CD14-positive monocyte (primary cell): ENCODE data around the gene TMEM171. TPM values are rescaled to one million over a fixed set of nuclear protein-coding genes. Genes with fewer than 3 reads are reported as not detected.
A peak's percentile ranks its signal among the peaks of the same experiment; 100 is the strongest.

Experiments used
- DNase-seq, 3 donors: peaks; one replicate each; pipeline ENCODE4 v3.0.0-alpha.2; 2011 to 2022
- H2AFZ ChIP-seq: 2 replicates; pipeline ENCODE4 v1.6.0; 2012; ENCODE audit warnings: mild to moderate bottlenecking, low read depth, low read length, inconsistent platforms; ENCODE audit not compliant: insufficient read depth, poor library complexity, severe bottlenecking
- H3K27ac ChIP-seq, 2 donors: 1 replicate in 1 of 2; 2 replicates in 1 of 2; pipeline ENCODE4 v1.5.1; 2012 to 2013; ENCODE audit warnings: low read length in 2 of 2, control low read depth in 1 of 2, inconsistent platforms in 1 of 2, low read depth in 1 of 2, mild to moderate bottlenecking in 1 of 2
- H3K27me3 ChIP-seq, 2 donors: one replicate each; pipeline versions ENCODE4 v1.6.0 to v1.6.1; 2011 to 2013; ENCODE audit warnings: low read length in 2 of 2; ENCODE audit not compliant: control insufficient read depth in 2 of 2, insufficient read depth in 2 of 2
- H3K36me3 ChIP-seq, 2 donors: replicated peaks in 1 of 2; 1 replicate in 1 of 2; 2 replicates in 1 of 2; pipeline versions ENCODE4 v1.5.1 to v1.6.1; 2012 to 2013; ENCODE audit warnings: low read length in 2 of 2, control low read depth in 1 of 2, inconsistent platforms in 1 of 2, mild to moderate bottlenecking in 1 of 2; ENCODE audit not compliant: insufficient read depth in 2 of 2, control insufficient read depth in 1 of 2
- H3K4me1 ChIP-seq, 2 donors: 1 replicate in 1 of 2; 2 replicates in 1 of 2; pipeline versions ENCODE4 v1.5.1 to v1.6.1; 2012 to 2013; ENCODE audit warnings: low read length in 2 of 2, control low read depth in 1 of 2, inconsistent platforms in 1 of 2, mild to moderate bottlenecking in 1 of 2, moderate library complexity in 1 of 2; ENCODE audit not compliant: insufficient read depth in 2 of 2, control insufficient read depth in 1 of 2
- H3K4me2 ChIP-seq: replicated peaks from 2 replicates; pipeline ENCODE3; 2012; ENCODE audit warnings: low read length, moderate library complexity, mild to moderate bottlenecking; ENCODE audit not compliant: poor library complexity, severe bottlenecking; ENCODE audit errors: extremely low read depth
- H3K4me3 ChIP-seq, 3 experiments: fragments of 200-600 bp in 1 of 3; sonication (generic) in 1 of 3; replicated peaks in 1 of 3; 1 replicate in 2 of 3; 2 replicates in 1 of 3; pipeline ENCODE4 v1.5.1; 2011 to 2013; ENCODE audit warnings: low read length in 3 of 3, mild to moderate bottlenecking in 3 of 3, control low read depth in 2 of 3, low read depth in 2 of 3, inconsistent platforms in 1 of 3, moderate library complexity in 1 of 3
- H3K79me2 ChIP-seq: 2 replicates; pipeline ENCODE4 v1.6.0; 2012; ENCODE audit warnings: mild to moderate bottlenecking, control low read depth, inconsistent platforms, low read length, moderate library complexity; ENCODE audit not compliant: insufficient read depth
- H3K9ac ChIP-seq: 2 replicates; pipeline ENCODE4 v1.6.0; 2017; ENCODE audit warnings: low read length, mild to moderate bottlenecking; ENCODE audit not compliant: insufficient read depth, poor library complexity, severe bottlenecking
- H3K9me3 ChIP-seq, 2 donors: replicated peaks in 1 of 2; 1 replicate in 1 of 2; 2 replicates in 1 of 2; pipeline versions ENCODE4 v1.5.1 to v1.6.1; 2012 to 2013; ENCODE audit warnings: low read length in 2 of 2, control low read depth in 1 of 2; ENCODE audit not compliant: control insufficient read depth in 1 of 2, insufficient read depth in 1 of 2
- H4K20me1 ChIP-seq: 2 replicates; pipeline ENCODE4 v1.6.0; 2012; ENCODE audit warnings: mild to moderate bottlenecking, low read length, control low read depth, moderate library complexity; ENCODE audit not compliant: insufficient read depth
- H3K27ac Mint-ChIP-seq, 7 donors: one replicate each; pipeline ENCODE4 v1.8.0; 2020; ENCODE audit warnings: mild to moderate bottlenecking in 7 of 7, mixed read lengths in 7 of 7, moderate library complexity in 6 of 7, inconsistent platforms in 2 of 7
- H3K27me3 Mint-ChIP-seq, 3 donors: one replicate each; pipeline ENCODE4 v1.8.0; 2021 to 2022; ENCODE audit warnings: low read depth in 3 of 3, mild to moderate bottlenecking in 3 of 3, mixed read lengths in 3 of 3, moderate library complexity in 3 of 3, inconsistent platforms in 1 of 3
- H3K36me3 Mint-ChIP-seq, 2 donors: one replicate each; pipeline ENCODE4 v1.8.0; 2020; ENCODE audit warnings: mixed read lengths in 2 of 2, inconsistent platforms in 1 of 2, mild to moderate bottlenecking in 1 of 2
- H3K4me1 Mint-ChIP-seq: one replicate; pipeline ENCODE4 v1.8.0; 2020; ENCODE audit warnings: mild to moderate bottlenecking, mixed read lengths
- H3K4me3 Mint-ChIP-seq, 2 donors: one replicate each; pipeline ENCODE4 v1.8.0; 2020; ENCODE audit warnings: mild to moderate bottlenecking in 2 of 2, mixed read lengths in 2 of 2, moderate library complexity in 1 of 2
- H3K9me3 Mint-ChIP-seq, 7 donors: one replicate each; pipeline ENCODE4 v1.8.0; 2020 to 2022; ENCODE audit warnings: mixed read lengths in 7 of 7, mild to moderate bottlenecking in 6 of 7, moderate library complexity in 6 of 7, inconsistent platforms in 2 of 7
- CTCF ChIP-seq: fragments of 200-600 bp; IDR thresholded peaks from one replicate; pipeline ENCODE4 v1.8.0; 2022; ENCODE audit warnings: antibody characterized with exemption, mild to moderate bottlenecking
- WGBS: methylation state at CpG from one replicate; pipeline ENCODE4 v1.1.5; 2013; ENCODE audit warnings: missing lambda C conversion rate; ENCODE audit not compliant: insufficient coverage; 5-methylcytosine and 5-hydroxymethylcytosine counted together
- intact Hi-C, 2 donors: fragments of 100-400 bp; cut with micrococcal nuclease; formaldehyde crosslinking; loops; one replicate each; pipeline versions ENCODE4 v1.15.0 to v1.15.1; 2023
- polyA minus RNA-seq: library from RNA; depleted of rRNA, polyadenylated mRNA; stranded (reverse); fragments of >200 nt; gene quantifications from 2 replicates; pipeline ENCODE4 v1.2.3, GENCODE V29; 2012
- polyA plus RNA-seq, 3 donors: library from polyadenylated mRNA; depleted of rRNA in 1 of 3; unstranded in 2 of 3; stranded (reverse) in 1 of 3; fragments of 300-500 nt in 2 of 3; fragments of >200 nt in 1 of 3; fragmentation: Illumina TruSeq in 2 of 3; gene quantifications; 1 replicate in 2 of 3; 2 replicates in 1 of 3; pipeline ENCODE4 v1.2.3, GENCODE V29; 2012 to 2021
- total RNA-seq, 12 experiments: library from RNA in 1 of 12; stranded (reverse) in 1 of 12; fragments of 120-200 nt in 1 of 12; gene quantifications; one replicate each; pipeline ENCODE4 v1.2.4 and lab custom pipeline; 2013 to 2026; ENCODE audit warnings: mixed read lengths in 6 of 12, inconsistent platforms in 1 of 12

Gene TMEM171, protein sequence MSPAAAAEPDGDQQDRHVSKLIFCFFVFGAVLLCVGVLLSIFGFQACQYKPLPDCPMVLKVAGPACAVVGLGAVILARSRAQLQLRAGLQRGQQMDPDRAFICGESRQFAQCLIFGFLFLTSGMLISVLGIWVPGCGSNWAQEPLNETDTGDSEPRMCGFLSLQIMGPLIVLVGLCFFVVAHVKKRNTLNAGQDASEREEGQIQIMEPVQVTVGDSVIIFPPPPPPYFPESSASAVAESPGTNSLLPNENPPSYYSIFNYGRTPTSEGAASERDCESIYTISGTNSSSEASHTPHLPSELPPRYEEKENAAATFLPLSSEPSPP
- not detected for total RNA-seq (2013)
- polyA plus RNA-seq (not detected), polyA minus RNA-seq (not detected in 2 replicates), total RNA-seq (lab: John Stamatoyannopoulos, UW) (0 to 0.35 (median 0) reads per million in 11 experiments)

DNA sequence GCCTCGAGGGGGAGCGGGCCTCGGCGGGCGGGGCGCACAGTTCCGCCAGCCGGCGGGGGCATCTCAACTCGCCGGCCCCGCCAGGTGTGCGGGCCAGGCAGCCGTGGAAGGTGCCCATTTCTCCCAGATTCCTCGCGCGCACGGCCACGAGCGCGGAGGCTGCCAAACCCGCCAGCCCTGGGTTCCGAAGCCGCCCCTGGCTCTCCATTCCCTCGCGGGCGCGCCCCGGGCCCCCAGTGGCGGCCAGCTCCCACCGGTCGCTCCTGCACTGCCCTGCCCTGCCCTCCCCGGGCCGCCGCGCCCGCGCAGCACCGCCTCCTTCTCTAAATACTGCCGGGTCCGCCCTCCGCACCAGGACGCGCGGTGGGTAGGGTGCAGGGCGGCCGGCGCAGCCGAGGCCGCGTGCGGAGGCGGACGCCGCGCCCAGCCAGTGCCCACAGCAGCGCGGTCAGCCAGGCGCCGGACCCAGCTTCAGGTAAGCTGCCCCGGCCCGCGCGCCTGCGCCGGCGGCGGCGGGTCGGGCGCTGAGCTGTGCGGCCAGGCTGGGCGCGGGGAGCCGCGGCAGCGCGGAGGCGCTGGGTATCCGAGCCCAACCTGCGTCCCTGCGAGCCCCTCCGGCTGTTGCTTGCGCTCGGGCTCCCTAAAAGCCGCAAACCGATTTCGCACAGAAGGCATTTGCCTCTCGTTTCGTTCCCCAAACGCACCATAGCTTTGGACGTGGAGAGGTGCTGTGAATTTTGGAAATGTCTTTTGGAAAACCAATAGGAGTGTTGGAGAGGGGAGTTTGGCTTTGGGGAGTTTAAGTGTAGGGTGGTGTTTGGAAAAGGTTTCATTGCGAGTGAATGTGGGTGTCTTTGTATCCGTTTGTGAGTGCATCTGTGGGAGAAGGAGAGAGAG is at the start of gene TMEM171:
Gene TMEM171 (plus strand): TSS at position 354 of the 897 bp plus-strand sequence. CDS start 2,799 bp downstream, outside the sequence.
- no peak within 1 kb of the TSS for H3K9ac ChIP-seq
- intact Hi-C loops, result no loop called here
- WGBS, result under 1% methylated on average over 93 of the region's 94 CpGs
- no peak for TF ChIP-seq CTCF
- H3K4me1 Mint-ChIP-seq, result peaks cover 6% of the 10 kb centered on the region
- DNase-seq, result no peak
- H3K27me3 ChIP-seq, result peaks cover 42 to 74% of the 10 kb centered on the region in 2 donors
- peaks cover 0 to 3% of the 10 kb centered on the region in 2 donors for H3K36me3 Mint-ChIP-seq
- no peaks in the 10 kb centered on the region for H3K4me1 ChIP-seq
- peak within 1 kb of the TSS in 1 of 7 donors; percentile 25 for H3K27ac Mint-ChIP-seq
- peak within 1 kb of the TSS in 1 of 2 donors; percentile 81 for H3K4me3 Mint-ChIP-seq
- no peak within 1 kb of the TSS for H3K4me3 ChIP-seq
- H3K36me3 ChIP-seq, result no peaks in the 10 kb centered on the region
- no peak within 1 kb of the TSS for H2AFZ ChIP-seq
- H3K4me2 ChIP-seq, result peak within 1 kb of the TSS; percentile 18
- no peaks in the 10 kb centered on the region for H3K79me2 ChIP-seq
- H4K20me1 ChIP-seq, result no peaks in the 10 kb centered on the region
- no peak within 1 kb of the TSS for H3K27ac ChIP-seq
- H3K9me3 ChIP-seq, result peaks cover 0 to 12% of the 10 kb centered on the region in 2 donors
- H3K9me3 Mint-ChIP-seq, result peaks cover 0 to 10% (median 2%) of the 10 kb centered on the region in 7 donors
- peaks cover 66 to 91% (median 74%) of the 10 kb centered on the region in 3 donors for H3K27me3 Mint-ChIP-seq

- H3K36me3 ChIP-seq, result peaks cover 0 to 86% of the 10 kb centered on the region in 2 donors
- H3K4me1 ChIP-seq, result no peaks in the 10 kb centered on the region
- no peaks in the 10 kb centered on the region for H3K79me2 ChIP-seq
- no peaks in the 10 kb centered on the region for H3K9me3 ChIP-seq
- DNase-seq, result no peak
- no peak for TF ChIP-seq CTCF
- Mint-ChIP-seq H3K9me3 (no peaks in the 10 kb centered on the region), H3K27ac (no peak overlapping the region), H3K36me3 (peaks cover 22 to 41% of the 10 kb centered on the region in 2 donors), H3K4me1 (no peaks in the 10 kb centered on the region), H3K4me3 (no peak overlapping the region), H3K27me3 (peaks cover 0 to 2% (median 2%) of the 10 kb centered on the region in 3 donors)
- no peaks in the 10 kb centered on the region for H3K27me3 ChIP-seq
- no peak overlapping the region for H3K27ac ChIP-seq
- no CpG with 5 or more reads among the region's 4 CpGs for WGBS
- H4K20me1 ChIP-seq, result no peaks in the 10 kb centered on the region
- no peak overlapping the region for H3K4me2 ChIP-seq
- no peak overlapping the region for H3K4me3 ChIP-seq
- H3K9ac ChIP-seq, result no peak overlapping the region
- intact Hi-C loops, result loop anchor here in 1 of 2 donors (10.0 kb wide), 1 partner anchor 156 kb away; no protein-coding TSS in a partner anchor
- no peak overlapping the region for H2AFZ ChIP-seq
These were observed 39.3 kb upstream of the TMEM171 start for GRCh38 chr5:73081093-73081492.
